Measurements from ENCODE around the gene DPM2.

The DPM2 gene

DNA sequence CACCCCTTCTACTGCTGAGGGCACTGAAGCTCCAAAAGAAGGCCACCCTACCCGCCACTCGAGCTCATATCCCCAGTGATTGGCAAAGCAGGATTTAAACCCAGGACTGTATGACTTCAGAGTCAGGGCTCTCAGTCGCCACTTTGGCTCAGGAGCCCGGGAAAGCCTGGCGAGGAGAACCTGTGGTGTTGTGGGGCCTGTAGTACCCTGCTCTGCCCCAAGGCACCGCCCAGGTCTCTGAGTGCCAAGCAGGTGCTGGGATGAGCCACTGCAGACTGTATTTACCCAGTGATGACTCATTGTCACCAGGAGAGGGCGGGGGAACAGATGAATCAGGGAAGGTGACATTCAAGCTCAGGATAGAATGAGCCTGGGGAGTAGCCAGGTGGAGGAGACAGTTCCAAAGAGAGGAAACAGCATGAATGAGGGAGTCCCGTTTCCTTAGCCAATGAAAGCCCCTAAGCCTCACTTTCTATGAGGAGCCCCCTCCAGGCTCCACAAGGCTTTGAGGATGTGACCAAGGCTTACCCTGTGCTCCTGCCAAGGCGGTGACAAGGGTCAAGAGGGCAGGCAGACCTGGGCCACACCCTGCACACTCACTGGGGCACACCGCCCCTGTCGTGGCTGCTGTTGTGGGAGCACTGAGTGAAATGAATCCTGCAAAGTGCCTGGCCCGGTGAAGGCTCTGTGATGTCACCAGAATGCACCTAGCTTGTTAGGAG lies 17.8 kb upstream of the DPM2 start:
- peak; percentile 81 for DNase-seq (ENCODE audit: low spot score)

DNA sequence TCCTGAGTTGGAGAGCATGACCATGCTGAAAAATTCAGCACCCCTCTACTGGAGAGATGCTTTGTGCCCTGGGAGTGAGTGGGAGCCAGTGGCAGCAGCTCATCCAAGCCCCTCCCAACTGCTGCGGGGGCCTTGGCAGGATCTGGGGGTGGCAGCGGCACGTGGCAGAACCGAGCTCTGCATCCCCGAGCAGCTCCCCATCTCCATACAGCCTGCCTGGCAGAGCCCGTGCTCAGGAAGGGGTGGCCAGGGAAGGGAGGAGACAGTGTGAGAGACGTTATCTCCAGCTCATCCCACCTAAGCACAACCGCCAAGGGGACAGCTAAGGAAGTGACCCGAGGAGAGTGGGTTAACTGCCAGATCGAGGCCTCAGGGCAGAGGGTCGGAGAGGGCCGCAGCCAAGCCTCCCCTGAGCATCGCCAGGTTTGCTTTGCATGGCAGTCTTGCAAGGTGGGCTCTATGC lies 17.2 kb upstream of the DPM2 start:
- DNase-seq (ENCODE audit: low spot score), result no peak

DNA sequence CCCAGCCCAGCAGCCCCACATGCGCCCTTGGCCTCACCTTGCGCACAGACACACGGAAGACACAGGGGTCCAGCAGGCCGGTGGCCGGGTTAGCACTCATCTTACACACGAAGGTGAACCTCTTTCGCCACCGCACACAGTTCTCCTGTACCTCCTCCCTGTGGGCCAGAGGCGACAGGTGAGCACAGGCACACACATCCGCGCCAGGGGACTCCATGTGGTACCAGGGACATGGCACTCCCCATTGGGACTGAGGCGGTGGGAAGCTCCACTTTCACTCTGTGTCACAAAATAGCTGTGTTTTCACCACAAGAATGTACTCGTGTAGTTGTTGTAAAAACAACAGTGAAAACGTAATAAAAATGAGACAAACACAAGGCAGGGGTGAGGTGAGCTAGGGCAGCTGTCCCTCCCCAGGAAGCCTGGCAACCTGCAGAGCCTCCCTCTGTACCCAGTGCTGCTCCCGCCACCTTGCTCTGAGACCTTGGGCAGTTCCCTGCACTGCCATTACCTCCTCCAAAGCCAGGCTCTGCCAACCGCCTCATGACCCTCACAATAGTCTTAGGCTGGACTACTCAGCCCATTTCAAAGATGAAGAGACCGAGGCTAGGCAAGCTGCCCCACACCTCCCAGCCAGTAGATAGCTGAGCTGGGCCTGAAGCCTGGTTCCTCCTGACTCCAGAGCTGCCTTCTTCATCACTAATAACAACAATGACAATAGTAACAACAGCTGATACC lies 16.3 kb upstream of the DPM2 start:
- no peak for DNase-seq (ENCODE audit: low spot score)

DNA sequence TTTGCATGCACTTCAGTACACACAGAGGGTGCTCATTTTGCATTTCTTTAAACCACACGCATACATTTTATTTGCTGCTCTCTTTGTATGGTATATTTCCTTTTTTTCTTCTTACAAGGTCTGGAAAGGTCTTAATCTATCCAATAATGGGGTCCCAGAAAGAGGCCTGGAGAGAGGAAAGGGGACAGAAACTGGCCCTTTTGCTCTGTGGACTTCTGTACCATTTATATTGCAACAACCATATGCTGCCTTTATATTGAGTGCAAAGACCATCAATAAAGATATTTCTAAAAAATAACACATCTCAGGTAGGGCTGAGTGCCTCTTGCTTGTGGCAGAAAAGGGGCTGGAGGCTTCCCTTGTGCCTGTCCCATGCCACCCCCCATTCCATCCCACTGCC lies 15.5 kb upstream of the DPM2 start:
- DNase-seq (ENCODE audit: low spot score), result no peak

DNA sequence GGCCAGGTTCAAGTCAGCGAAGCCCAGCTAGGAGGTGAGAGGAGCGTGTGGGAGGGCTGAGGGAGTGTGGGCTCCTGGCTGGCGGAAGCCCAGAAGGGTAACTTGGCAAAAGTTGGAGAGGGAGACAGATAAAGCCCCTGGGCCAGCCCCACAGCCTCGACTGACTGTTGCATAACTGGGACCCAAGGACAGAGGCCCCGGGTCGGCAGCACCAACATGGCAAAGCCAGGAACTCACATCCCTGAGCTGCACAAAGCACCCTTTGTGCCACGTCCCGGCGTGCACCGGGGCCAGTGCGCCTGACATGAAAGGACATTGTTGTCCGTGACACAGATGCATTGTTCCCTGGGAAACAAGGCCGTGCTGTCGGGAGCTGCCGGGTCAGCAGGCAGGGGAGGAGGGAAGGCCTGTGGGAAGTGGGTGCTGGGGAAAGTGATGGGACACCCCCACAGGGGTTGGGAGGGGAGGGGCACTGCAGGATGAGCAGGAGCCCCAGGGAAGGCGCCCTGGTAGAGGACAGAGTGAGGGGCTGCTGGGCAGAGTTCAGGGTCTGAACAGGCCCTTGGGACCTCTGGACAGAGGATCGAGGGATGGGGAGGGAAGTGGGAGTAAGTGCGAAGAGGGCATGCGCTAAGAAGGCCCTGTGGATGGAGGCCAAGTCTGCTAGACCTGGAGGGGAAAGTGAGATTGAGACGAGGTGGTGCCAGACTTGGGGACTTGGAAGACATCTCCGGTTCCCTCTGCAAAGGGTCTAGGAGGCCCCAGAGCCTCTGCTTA lies 13.0 kb upstream of the DPM2 start:
- no peak for DNase-seq (ENCODE audit: low spot score)

DNA sequence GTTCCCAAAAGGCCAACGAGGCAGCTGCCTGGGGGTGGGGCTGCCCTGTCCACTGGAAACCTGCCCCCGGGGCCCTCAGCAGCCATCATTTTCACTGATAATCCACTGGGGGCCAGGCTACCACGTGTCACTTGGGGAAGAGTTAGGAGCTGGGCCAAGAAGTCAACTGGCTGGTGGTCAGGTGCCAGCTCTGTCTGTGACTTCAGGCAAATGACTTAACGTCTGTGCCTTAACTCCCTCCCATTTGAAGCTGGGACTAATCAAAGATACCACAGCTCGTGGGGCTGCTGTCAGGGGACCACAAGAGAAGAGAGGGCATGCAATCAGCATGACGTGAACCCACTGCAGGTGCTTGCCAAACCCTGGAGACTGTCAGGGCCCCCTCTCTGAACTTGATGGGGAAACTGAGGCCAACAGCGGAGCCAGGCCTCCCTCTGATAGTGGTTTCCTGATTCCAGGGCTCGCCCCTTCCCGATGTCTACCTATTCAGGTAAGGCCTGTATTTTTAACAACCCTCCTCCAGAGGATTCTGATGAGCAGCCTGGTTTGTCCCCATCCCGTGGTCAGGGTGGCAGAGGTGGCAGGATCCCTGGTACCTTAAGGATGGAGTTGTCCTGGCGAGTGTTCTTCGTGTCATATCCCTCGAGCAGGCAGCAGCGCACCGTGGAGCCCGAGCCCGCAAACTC lies 12.3 kb upstream of the DPM2 start:
- DNase-seq (ENCODE audit: low spot score), result no peak

DNA sequence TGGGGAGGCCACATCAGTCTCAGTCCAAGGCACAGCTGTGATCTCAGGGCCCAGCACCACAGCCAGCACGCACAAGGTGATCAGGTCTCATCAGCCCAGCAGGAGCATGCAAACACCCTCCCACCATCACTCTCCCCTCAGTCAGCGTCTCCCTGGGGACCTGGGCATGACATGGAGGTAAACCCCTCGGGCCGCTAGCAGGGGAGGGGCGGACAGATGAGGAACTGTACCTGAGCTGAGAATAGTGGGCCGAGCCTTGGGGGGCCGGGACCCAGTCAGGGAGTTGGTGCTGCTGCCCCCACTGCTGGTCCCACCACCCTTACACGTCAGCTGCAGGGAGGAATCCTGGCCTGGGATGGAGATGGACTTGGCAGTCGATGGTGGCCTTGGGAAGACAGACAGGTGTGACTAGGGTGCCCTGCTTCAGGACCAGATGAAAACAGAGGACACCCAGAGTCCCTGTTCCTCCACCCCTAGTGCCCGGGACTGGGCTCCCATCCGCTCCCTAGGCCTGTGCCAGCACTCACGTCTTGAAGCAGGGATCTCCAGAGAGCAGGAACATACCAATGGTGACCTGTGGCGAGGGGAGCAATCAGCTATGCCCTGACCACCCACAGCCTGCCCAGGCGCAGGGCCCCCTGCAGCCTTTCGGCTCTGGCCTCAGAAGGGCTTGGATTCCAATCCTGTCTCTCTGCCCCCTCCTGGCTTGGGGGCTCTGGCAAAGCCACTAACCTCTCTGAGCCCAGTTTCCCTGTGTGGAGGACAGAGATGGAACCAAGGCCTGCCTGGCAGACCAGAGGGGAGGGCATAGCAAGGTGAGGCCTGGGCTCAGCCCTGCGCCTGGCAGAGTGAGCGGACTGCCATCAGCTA lies 10.4 kb upstream of the DPM2 start:
- DNase-seq (ENCODE audit: low spot score), result no peak

DNA sequence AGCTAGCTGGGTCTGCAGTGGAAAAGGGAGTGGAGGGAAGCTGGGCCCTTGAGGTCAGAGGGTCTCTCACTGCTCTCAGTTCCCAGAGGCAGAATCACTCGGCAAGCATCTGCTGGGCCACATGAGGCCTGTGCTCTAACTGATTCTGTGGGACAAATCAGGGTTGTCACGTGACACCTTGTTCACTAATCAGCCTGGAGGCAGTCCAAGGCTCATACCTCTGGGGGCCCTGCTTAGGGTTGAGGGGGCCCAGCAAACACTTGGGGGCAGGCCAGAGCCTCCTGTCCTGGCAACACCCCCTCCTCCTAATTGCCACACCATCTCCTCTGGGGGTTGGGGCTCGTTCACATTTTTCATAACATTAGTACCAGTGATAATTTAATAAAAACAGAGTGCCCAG lies 9.1 kb upstream of the DPM2 start:
- no peak for DNase-seq (ENCODE audit: low spot score)

DNA sequence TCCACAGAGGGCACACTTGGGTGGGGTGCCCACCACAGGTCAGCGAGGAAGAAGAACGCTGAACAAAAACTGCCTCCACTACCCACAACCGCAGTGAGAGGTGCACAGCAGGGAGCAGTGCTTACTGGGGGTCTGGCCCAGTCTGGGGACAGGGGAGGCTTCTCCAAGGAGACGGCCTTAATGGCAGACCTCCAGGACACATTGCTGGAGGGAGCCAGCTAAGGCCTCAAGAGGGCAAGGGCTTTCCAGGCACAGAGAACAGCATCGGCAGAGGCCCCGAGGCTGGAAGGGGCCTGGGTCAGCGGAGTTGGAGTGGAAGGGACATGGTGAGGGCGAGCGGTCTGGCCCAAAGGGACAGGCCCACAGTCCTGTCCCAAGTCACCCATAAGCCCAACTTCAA lies 8.3 kb upstream of the DPM2 start:
- no peak for DNase-seq (ENCODE audit: low spot score)

DNA sequence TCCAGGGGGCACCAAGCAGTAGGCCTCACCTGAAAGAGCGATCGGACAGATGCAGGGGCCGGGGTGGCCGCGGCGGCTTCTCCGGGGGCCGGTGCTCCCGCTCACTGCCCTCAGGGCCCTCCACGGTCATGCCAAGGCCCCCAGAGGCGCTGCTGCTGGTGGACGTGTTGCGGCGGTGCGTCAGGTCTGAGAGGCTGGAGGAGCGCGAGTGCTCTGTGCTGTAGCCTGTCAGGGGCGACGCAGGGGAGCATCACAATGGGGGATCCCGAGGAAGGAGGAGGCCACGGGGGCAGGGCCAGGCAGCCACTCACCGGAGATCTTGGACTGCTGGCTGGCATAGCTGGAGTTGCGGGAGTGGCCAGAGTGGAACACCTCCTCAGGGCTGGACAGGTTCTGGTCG lies 7.7 kb upstream of the DPM2 start:
- DNase-seq (ENCODE audit: low spot score), result no peak

DNA sequence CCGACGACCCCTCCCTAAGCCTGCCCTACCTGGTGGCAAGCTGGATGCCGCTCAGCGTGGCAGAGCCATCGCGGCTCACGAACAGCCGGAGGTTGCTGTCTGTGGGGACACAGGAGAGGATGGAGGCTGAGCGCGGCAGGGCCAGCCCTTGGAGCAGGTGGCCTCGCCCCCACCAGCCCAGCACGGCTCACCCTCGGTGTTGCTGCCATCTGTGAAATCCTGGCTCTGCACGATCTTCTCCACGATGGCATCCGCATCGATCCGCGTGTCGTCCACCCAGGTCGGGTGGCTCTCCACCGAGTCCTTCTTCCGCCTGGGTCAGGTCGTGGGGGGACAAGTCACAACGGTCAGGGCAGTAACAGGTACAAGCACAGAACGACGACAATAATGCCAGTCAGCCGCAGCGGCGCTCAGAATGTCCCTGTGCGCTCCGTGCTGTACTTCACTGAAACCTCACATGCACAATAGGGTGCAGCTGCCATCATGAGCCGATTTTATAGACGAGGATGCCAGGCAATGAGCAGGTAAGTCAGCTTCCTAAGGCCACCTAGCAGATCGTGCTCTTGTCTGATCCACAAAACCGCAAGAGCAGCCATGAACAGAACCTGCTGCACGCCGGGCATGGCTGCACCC lies 7.0 kb upstream of the DPM2 start:
- DNase-seq (ENCODE audit: low spot score), result no peak

DNA sequence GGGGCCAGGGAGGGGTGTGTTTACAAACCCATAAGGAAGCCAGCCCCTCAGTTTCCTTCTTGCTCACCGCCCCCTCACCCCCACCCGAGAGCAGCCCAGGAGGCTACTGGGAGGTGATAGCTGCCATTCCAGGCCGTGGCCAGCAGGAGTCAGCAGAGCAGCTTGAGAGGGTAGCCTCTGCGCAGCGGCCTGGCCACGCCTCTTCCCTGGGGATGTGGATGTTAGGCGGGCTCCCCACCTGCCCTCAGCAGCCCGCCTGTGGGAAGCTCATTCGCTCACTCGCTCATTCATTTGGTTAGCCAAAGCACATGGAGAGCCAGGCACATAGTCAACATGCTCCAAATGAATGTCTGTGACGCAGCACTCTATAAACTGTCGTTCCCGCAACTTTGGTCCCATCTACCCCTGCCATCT lies 6.1 kb upstream of the DPM2 start:
- peak; percentile 71 for DNase-seq (ENCODE audit: low spot score)

DNA sequence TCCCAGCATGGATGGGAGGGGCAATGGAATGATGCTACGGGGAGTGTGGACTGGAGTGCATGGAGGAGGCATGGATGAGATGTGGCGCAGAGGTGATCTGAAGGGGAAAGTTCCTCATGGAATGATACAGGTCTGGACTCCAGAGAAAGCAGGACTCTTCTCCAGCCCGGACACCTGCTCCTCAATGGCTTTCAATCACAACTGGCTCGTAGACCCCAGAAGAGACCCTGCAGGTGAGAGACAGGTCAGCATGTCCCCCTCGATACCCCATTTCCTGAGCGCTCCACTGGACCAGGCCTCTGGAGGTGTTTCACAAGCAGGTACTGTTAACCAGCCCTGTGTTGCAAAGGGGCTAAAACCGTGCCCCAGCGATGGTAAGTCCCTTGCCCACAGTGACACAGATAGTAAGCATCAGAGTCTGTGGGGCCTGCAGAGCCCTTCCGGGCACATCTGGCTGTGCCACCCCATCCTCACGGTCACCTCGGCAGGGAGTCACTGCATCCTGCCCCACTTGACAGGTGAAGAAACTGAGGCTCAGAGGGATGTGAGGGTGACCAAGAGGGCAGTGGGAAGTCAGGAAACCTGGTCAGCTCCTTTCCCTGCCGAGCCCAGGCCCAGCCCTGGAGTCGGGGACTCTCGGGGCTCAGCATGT lies 5.5 kb upstream of the DPM2 start:
- no peak for DNase-seq (ENCODE audit: low spot score)

DNA sequence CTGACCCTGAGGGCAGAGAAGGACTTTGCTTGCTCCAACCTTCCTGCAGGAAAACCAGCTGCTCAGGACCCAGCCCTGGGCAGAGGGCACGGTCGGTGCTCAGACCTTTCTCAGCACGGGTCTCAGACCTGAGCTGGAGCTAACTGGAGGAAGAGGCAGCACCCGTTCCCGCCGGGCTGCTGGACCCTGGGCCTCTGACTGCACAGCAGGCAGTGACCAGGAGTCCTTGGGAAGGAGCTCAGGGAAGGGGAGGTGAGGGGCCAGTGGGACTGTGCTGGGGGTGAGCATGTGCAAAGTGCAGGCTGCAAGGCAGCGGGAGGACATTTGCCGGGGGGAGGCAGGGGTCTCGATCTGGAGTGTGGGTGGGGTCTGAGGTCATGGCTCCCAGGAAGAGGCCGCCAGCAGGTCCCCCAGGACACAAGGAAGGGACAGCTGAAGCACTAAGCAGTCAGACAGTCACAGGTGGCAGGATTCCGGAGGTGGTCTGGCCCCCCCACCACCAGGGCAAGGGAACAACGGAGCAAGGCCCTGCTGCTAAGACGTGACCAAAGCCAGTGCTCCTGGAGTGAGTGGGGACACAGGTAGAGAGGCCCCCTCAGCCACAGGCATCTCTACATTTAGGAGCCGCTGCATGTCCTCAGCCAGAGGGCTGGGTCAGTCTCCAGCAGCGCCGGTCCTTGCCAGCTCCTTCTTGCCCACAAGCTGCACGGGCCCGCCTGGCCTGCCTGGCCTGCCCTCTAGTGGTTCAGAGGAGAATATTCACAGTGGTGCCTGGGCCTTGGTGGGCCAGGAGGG lies 4.8 kb upstream of the DPM2 start:
- DNase-seq (ENCODE audit: low spot score), result peak; percentile 40

DNA sequence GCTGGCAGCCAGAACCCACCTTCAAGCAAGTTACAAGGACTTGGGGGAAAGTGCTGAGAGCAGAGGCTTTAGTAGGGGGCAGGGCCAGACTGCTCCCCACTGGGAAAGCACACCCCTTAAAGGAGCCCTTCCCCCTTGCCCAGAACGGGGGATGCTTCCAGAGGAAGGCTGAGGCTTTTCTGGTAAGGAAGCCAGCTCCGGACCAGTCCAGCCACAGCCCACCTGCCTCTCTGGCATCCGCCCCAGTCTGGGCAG lies 4.2 kb upstream of the DPM2 start:
- DNase-seq (ENCODE audit: low spot score), result no peak

DNA sequence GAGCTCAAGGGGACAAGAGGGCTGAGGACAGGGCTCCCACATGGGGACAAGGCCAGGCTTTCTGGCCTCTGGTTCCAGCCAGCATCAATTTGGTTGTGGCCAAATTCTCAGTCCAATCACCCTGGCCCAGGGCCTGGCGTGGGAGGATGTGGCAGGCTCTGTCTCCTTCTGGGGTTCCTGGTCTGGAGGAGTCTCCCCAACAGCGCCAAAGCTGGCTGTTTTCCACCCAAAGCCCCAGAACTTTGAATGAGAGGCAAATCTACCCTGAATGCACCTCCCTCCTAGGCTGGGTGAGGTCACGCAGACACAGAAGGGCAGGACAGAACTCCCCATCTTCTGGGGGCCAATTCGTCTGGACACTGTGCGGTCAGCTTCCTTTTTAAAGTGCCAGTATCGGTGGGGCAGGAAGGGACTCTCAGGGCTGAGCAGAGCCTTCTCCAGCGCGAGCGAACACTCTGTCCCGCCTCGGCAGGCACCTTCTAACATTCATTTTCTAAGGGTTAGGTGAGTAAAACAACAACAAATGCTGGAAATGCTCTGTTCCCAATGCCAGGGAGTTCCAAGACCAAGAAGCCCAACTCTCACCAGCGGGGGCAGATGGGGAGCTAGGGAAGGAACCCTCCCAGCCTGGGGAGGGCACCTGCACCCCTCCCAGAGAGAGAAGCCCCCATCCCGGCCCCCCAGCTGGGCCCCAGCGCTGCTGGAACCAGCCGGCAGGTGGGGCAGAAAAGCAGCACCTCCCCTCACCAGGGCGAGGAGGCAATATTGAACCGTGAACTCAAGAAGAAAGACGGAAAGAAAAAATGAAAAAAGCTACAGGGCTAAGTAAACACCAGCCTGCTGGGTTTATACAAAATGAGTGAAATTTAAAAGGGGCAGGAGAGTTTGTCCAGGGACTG lies 3.7 kb upstream of the DPM2 start:
- no peak for DNase-seq (ENCODE audit: low spot score)

DNA sequence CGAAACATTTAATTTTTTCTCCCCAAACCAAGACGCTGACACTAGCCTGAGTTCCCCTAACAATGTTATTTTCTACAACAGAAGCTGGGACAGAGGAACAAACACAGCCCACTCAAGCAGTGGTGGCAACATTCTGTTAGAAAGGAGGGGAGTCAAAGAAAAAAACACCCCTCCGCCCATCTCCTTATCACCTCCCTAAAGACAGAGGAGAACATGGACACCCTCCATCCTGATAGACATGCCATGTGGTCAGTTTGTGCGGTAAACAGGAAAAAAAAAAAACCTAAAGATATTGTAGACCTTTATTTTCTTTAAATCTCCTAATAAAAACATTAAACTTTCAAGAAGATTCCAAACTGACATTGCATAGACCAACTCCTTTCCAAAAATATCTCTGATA lies 2.9 kb upstream of the DPM2 start:
- DNase-seq (ENCODE audit: low spot score), result no peak

DNA sequence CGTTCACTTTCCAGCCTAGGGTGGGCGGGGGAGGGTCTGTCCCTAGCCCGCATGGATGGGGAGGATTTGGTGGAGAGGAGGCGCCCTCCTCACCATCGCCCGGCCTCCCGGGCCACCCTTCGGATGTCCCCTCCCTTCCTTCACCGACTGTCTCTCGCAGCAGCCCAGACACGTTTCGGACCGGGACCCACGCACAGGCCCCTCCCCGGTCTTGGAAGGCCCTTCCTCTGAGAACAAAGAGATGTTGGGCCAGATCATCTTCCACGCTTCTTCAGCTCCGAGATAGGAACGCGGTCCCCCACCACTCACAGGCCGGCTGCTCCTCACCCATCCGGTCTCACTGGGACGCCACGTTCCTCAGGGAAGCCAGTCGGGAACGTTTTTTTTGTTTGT lies 640 bp upstream of the DPM2 start:
- no peak for DNase-seq (ENCODE audit: low spot score)

DNA sequence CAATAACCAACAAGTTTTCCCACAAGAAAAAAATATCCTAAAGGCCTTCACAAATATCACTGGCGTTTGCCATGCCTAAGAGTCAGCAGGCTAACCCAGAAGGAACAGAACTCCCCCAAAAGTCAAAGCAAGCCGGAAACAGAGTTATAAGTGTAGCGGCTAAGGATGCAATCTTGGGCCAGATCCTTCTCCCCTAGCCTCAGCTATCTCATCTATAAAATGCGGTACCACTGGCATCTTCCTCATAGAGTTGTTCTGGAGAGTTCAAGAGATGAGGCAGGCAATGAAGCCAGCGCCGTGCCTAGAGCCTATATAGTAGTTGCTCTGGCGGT lies 632 bp downstream of the DPM2 start:
- DNase-seq (ENCODE audit: low spot score), result no peak
